ENCODE results near the gene FLAD1. TPM values are rescaled to one million over a fixed set of nuclear protein-coding genes. Genes with fewer than 3 reads are reported as not detected.

The FLAD1 gene
- polyA plus RNA-seq, 1 experiment: 21.1 TPM

GRCh38 chr1:155026588-155026987 lies 43.4 kb downstream of the FLAD1 start:
- Histone ChIP-seq H3K27ac (ENCODE audit: low read depth, low read length) (no peak overlapping the region), H3K9me3 (ENCODE audit: control insufficient read depth, insufficient read depth, low read length) (no peaks in the 10 kb centered on the region), H3K27me3 (ENCODE audit: control insufficient read depth, insufficient read depth, low read length) (peaks cover 19% of the 10 kb centered on the region), H3K4me3 (ENCODE audit: low read depth, low read length) (no peak overlapping the region)
- POLR2A ChIA-PET: no interaction called here
- TF ChIP-seq, protein P1, sequence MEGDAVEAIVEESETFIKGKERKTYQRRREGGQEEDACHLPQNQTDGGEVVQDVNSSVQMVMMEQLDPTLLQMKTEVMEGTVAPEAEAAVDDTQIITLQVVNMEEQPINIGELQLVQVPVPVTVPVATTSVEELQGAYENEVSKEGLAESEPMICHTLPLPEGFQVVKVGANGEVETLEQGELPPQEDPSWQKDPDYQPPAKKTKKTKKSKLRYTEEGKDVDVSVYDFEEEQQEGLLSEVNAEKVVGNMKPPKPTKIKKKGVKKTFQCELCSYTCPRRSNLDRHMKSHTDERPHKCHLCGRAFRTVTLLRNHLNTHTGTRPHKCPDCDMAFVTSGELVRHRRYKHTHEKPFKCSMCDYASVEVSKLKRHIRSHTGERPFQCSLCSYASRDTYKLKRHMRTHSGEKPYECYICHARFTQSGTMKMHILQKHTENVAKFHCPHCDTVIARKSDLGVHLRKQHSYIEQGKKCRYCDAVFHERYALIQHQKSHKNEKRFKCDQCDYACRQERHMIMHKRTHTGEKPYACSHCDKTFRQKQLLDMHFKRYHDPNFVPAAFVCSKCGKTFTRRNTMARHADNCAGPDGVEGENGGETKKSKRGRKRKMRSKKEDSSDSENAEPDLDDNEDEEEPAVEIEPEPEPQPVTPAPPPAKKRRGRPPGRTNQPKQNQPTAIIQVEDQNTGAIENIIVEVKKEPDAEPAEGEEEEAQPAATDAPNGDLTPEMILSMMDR (IDR thresholded peaks at IDR 0.05; ENCODE audit: low read depth, low read length): no peak
- CTCF ChIA-PET: interaction anchor here (1.6 kb wide), 1 partner anchor 9 kb away, joined by 11 read pairs; no protein-coding TSS in a partner anchor
- DNase-seq (ENCODE audit: low read depth, low spot score): no peak

- ChIA-PET CTCF (interaction anchor here (1.0 kb wide), 1 partner anchor 56 kb away, joined by 4 read pairs; no protein-coding TSS in a partner anchor), POLR2A (no interaction called here)
- DNase-seq (ENCODE audit: low read depth, low spot score): no peak
- Histone ChIP-seq H3K27me3 (ENCODE audit: control insufficient read depth, insufficient read depth, low read length) (peaks cover 21% of the 10 kb centered on the region), H3K27ac (ENCODE audit: low read depth, low read length) (no peak overlapping the region), H3K4me3 (ENCODE audit: low read depth, low read length) (no peak overlapping the region), H3K9me3 (ENCODE audit: control insufficient read depth, insufficient read depth, low read length) (no peaks in the 10 kb centered on the region)
- TF ChIP-seq, protein P1 (IDR thresholded peaks at IDR 0.05; ENCODE audit: low read depth, low read length): no peak
Observed at GRCh38 chr1:155029513-155030242, 46.5 kb downstream of the FLAD1 start.

GRCh38 chr1:155030243-155030795 lies 47.2 kb downstream of the FLAD1 start:
- DNase-seq (ENCODE audit: low read depth, low spot score): no peak
- POLR2A ChIA-PET: interaction anchor here (0.6 kb wide), 1 partner anchor 651 kb away, joined by 3 read pairs; no protein-coding TSS in a partner anchor
- CTCF ChIA-PET: interaction anchor here (1.0 kb wide), 1 partner anchor 55 kb away, joined by 4 read pairs; no protein-coding TSS in a partner anchor

DNA sequence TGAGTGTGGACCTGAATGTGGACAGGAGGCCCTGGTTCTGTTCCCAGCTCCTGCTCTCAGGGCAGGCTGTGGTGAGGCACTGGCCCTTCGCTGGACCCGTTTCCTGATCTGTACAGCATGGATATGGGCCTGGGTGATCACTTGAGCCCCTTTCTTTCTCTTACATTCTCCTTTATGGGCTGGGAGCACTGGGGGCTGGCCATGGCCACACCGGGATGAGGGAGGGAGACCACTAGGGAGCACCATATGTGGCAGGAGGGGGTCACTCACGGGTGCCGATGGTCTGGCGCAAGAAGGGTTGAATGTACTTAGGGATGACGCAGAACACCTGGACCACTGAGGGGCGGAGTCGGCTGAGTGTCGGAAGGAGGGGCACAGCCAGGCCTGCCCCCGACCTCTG lies 47.8 kb downstream of the FLAD1 start:
- TF ChIP-seq, protein P1 (IDR thresholded peaks at IDR 0.05; ENCODE audit: low read depth, low read length): no peak
- no peak overlapping the region for H3K27ac ChIP-seq (ENCODE audit: low read depth, low read length)
- no peak for DNase-seq (ENCODE audit: low read depth, low spot score)
- peaks cover 29% of the 10 kb centered on the region for H3K27me3 ChIP-seq (ENCODE audit: control insufficient read depth, insufficient read depth, low read length)
- ChIA-PET POLR2A (interaction anchor here (0.6 kb wide), 1 partner anchor 650 kb away, joined by 3 read pairs; no protein-coding TSS in a partner anchor), CTCF (no interaction called here)
- no peaks in the 10 kb centered on the region for H3K9me3 ChIP-seq (ENCODE audit: control insufficient read depth, insufficient read depth, low read length)
- H3K4me3 ChIP-seq (ENCODE audit: low read depth, low read length): no peak overlapping the region

More at GRCh38 chr1:155030243-155030795, 47.2 kb downstream of the FLAD1 start:
- TF ChIP-seq, protein P1 (IDR thresholded peaks at IDR 0.05; ENCODE audit: low read depth, low read length): no peak
- Histone ChIP-seq H3K27me3 (ENCODE audit: control insufficient read depth, insufficient read depth, low read length) (peaks cover 26% of the 10 kb centered on the region), H3K9me3 (ENCODE audit: control insufficient read depth, insufficient read depth, low read length) (no peaks in the 10 kb centered on the region), H3K27ac (ENCODE audit: low read depth, low read length) (no peak overlapping the region), H3K4me3 (ENCODE audit: low read depth, low read length) (no peak overlapping the region)

DNA sequence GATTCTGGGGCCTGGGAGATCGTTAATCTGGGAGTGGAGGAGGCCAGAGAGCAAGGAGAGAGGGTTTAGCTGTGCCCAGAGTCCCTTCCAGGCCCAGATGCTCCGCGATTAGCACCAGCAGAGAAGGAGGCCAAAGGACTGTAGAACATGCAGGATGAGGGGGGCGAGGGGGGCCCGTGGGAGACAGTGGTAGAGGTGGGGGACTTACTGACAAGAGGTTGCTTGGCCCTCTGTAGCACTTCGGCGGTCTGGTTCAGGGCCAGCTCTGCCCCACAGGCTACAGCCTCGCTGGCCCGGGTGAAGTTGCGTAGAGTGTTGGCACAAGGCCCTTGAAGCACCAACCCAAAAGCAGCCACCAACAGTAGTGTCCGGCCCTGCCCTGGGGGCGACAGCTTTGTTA lies 49.7 kb downstream of the FLAD1 start:
- H3K27me3 ChIP-seq (ENCODE audit: control insufficient read depth, insufficient read depth, low read length): peaks cover 40% of the 10 kb centered on the region
- no peak overlapping the region for H3K4me3 ChIP-seq (ENCODE audit: low read depth, low read length)
- TF ChIP-seq, protein P1 (IDR thresholded peaks at IDR 0.05; ENCODE audit: low read depth, low read length): no peak
- CTCF ChIA-PET: interaction anchor here (0.7 to 1.7 kb wide), 3 partner anchors 8 to 15 kb away, joined by 3 to 7 read pairs (median 3); no protein-coding TSS in a partner anchor
- H3K27ac ChIP-seq (ENCODE audit: low read depth, low read length): no peak overlapping the region
- POLR2A ChIA-PET: no interaction called here
- H3K9me3 ChIP-seq (ENCODE audit: control insufficient read depth, insufficient read depth, low read length): no peaks in the 10 kb centered on the region
- DNase-seq (ENCODE audit: low read depth, low spot score): no peak

Measured in AG04450 (cell line).